Glomerular endothelial cell (primary cell): ENCODE results near the gene PLLP. TPM values are rescaled to one million over a fixed set of nuclear protein-coding genes. Genes with fewer than 3 reads are reported as not detected.

Experiments
- DNase-seq: peaks from one replicate; pipeline ENCODE4 v3.0.0-alpha.2; 2011; ENCODE audit warnings: low read depth, low spot score; ENCODE audit errors: extremely low read depth
- total RNA-seq: library from RNA; depleted of rRNA; stranded (reverse); fragments of >200 nt; gene quantifications from 2 replicates; pipeline ENCODE4 v1.2.3, GENCODE V29; 2015

The PLLP gene
- total RNA-seq, 1 donor from 2014 or later = 15.9 TPM

GRCh38 chr16:57303021-57303909 is 18.8 kb upstream of the PLLP start:
- DNase-seq = no peak

DNA sequence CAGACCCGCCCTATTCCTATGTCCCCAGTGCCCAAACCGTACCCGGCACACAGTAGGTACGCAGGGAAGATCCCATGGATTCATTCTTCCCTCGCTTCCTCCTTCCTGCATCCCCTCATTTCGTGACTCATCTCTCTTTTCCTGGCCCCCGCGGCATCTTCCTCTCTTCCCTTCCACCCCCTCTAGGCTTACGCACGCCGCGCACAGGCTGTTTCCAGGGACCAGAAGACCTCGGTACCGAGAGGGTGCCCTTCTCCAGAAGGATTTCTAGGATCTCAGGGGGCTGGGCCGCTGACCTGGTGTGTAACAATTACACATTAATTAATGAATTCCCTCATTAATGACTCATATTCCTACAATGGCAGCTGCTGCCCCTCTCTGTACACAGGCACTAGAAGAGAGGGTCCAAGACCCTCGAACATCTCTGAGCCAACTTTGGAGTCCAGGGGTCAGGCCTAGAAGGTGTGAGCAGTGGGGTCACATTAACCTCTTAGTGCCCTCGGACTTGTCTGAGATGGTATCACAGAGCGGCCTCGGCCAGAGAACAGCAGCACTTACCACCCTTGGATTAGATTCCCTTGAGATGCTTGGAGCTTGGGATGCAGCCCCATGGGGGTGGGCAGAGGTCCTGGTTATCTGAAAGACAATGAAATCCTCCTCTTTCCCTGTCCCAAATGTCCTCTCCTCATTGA is 16.8 kb upstream of the PLLP start:
- DNase-seq = no peak

DNA sequence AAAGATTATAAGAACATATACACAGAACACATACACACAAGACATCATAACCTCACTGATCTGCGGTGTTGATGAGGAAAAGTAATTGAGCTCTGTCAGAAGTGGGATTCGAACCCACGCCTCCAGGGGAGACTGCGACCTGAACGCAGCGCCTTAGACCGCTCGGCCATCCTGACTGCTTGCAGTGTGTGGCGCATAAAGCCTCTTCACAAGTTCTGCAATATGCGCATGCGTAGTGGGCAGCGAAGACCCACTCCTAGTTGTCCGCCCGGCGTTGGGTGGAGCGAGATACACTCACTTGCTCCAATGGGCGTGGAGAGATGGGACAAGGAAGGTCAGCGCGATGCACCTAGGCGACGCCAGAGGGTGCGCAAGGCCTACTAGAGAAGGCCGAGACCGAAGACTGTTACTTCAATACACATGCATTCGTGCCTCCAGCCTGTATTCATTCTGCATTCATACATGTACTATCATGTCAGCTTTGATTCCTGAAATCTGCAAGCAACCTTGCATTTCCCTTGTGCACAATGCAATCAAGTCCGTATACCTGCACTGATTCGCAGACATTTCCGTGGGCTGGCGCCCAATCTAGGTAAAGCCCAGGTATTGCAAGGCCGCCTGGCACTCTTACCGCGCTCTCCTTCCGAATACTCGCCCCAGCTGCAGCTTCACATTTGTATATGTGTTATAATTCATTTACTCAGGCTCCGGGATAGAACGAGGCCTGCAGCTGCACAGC is 16.1 kb upstream of the PLLP start:
- DNase-seq = peak; percentile 91

GRCh38 chr16:57299719-57300386 is 15.4 kb upstream of the PLLP start:
- peak; percentile 85 for DNase-seq

- DNase-seq = no peak
Observed at GRCh38 chr16:57299009-57299718, 14.7 kb upstream of the PLLP start.

DNA sequence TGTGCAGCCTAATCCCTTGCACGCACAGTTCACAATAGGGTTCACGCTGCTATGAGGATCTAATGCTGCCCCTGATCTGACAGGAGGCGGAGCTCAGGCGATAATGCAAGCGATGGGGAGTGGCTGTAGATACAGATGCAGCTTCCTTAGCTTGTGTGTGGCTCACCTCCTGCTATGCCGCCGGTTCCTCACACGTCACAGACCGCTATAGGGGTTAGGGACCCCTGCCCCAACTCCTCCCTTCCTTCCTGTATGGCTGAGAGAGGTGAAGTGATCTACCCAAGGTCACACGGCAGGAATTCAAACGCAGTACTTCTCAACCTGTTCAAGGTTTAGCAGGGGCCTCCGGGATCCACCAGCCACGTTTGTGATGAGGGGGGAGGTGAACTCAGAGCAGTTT is 13.4 kb upstream of the PLLP start:
- DNase-seq = no peak

DNA sequence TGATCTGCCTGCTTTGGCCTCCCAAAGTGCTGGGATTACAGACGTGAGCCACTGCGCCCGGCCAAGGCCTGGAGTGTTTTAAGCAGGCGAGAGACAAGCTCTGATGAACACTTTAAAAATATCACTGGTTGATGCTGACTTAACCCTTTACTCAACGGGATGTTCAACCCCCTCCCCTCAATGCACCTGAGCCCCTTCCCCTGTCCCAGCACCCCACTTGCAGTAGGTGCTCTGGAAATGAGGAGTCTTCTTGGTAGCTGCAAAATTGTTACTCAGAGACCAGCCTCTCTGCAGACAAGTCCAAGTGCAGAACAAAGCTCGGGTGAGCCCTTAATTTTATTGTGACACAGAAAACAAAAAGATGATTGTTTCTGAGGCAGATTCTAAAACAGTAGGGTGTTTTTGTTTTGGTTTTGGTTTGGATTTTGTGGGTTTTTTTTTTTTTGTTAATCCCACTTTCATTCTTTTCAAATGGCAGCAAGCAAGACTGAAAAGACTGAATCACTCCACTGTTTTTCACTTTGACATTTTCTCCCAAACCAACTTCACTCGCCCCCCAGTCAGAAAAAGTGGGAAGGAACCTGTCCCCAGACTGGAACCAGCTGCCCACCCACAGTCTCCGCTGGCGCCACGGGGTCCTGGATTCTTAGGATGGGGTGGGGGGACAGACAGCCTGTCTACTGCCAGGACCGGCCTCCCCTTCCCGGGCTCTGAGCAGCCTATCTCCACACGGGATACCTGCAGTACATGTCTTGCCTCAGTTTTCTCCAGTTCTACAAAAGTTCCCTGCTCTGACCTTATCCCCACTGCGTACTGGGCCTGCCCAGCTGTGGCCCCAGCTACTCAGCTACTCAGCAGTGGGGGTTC is 5.2 kb upstream of the PLLP start:
- no peak for DNase-seq

GRCh38 chr16:57285379-57285778 is 907 bp upstream of the PLLP start:
- no peak for DNase-seq

- no peak for DNase-seq
Observed at GRCh38 chr16:57284952-57285363, 486 bp upstream of the PLLP start.

DNA sequence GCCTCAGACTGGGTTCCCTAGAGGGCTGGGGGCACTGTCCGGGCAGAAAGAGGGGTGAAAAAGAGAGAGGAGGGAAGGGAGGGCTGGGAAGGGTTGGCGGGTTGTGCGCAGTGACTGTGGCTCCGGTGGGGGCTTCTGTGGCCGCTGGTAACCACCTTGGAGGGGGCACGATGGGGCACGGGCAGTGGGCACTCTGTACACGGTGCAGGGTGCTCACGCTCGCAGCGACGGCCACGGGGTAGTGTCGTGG is 588 bp downstream of the PLLP start:
- DNase-seq = no peak

DNA sequence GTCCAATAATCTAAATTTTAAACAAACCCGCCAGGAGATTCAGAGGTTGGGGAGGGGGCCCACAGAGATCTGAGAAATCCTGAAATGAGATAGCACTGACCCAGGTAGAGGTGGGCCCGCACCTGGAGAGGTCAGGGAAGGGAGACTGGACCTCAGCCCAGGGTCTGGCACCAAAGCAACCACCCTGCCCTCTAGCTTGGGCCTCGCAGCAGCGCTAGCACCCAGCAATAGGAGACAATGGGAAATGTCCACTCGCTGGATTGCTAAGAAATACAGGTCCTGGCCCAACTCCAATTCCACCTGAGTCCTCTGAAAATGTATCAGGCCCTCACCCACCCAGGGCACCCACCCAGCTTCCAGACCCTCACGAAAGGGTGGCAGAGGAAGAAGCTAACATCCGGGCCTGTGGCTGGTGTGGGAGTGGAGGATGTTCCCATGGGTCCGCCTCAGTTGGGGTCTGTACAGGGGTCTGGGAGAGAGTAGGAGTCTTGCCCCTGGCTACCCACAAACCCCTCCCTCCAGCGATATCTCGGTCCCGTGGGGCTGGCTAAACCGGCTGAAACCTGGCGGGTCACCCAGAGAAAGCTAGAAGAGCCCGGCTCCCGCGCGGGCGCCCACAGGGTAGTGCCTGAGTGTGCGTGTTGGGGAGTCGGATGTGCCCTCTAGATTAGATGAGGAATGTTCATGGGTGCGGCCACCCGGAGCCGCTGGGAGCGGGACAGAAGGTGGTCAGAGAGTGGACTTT is 1.1 kb downstream of the PLLP start:
- DNase-seq = no peak

- no peak for DNase-seq
Observed at GRCh38 chr16:57282510-57283213, 1.8 kb downstream of the PLLP start.

DNA sequence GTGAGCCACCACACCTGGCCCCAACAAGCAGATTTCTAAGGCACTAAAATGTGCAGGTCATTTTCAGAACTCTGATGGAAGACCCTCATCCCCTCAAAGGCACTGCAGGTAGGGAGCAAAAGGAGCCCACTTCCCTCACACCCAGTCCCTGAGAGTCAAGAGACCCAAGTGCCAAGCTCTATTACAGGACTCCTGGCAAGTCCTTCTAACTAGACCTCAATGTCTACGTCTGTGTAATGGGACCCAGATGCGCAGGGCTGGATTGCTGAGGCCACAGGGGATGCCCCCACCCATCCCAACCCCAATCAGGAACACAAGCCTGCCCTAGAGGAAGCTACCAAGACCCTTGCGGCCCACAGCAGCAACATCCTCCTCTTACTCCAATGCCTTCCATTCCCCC is 2.7 kb downstream of the PLLP start:
- no peak for DNase-seq

DNA sequence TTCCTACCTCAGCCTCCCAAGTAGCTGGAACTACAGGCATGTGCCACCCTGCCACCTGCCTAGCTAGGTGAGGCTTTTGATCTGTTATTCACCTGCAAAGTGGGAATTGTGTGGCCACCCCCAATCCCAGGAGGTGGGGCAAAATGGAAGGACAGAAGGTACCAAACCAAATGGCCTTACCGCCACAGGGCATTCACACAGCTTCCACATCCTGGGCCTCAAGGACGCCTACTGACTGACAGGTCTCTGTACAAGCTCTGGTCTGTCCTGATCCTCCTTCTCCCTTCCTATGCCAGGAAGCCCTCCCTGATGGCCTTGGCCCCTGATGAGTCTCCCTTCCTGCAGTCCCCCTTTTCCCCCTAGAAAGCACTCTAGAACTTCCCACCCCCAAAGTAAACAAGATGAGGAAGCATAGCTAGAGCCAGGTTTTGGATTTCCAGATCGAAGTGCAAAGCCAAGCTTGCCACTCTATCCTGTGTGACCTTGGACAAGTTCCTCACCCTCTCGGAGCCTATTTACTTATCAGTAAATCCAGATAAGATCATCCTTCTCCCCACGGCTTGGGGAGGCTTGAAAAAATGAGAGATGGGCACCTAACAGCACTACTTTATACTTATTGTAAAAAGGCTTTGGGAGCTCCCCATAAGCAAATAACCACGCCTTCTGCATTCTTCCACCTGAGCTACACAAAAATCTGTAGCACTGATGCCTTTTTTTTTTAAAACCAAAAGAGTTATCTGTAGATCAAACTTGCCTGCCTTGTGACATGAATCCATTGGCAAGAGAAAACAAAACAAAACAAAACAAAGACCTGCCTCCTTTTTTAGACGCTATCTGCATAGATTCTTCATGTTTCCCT is 4.5 kb downstream of the PLLP start:
- DNase-seq = no peak

DNA sequence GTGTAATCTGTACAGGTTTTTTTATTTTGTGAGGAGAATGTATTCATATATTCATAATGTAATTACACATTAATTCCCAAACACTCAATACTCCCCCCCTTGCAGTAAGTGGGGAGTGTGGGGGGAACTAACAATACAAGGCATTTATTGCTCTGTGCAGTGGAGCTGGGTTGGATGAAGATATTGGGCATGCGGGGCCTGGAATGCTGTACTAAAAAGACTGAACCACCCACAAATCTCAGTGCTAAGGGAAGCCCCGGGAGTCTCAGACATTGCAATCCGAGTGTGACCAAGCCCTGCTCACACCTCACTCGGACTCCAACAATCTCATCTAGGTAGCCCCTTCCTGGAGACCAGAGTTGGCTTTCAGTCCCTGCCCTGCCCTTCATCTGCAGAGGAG is 6.0 kb downstream of the PLLP start:
- no peak for DNase-seq

- no peak for DNase-seq
Observed at GRCh38 chr16:57277586-57277985, 6.9 kb downstream of the PLLP start.

GRCh38 chr16:57276596-57276995 is 7.9 kb downstream of the PLLP start:
- DNase-seq = no peak
